SK-N-SH (cell line): Measurements from ENCODE around the gene FRS3. TPM values are rescaled to one million over a fixed set of nuclear protein-coding genes. Genes with fewer than 3 reads are reported as not detected.
A peak's percentile ranks its signal among the peaks of the same experiment; 100 is the strongest.

Experiments used
- CTCF ChIP-seq: fragments of 200-600 bp; sonication (generic); IDR thresholded peaks from 2 replicates; pipeline ENCODE4 v1.6.1; 2017; ENCODE audit warnings: antibody characterized with exemption, mild to moderate bottlenecking, moderate library complexity
- ELF1 ChIP-seq: IDR thresholded peaks from 2 replicates; pipeline ENCODE4 v1.4.0; 2012
- EP300 ChIP-seq, 2 experiments: IDR thresholded peaks; 2 replicates each; pipeline versions ENCODE4 v1.4.0 to v1.6.1; 2012; ENCODE audit warnings: borderline replicate concordance in 1 of 2, low read depth in 1 of 2, low read length in 1 of 2
- EZH2phosphoT487 ChIP-seq: fragments of 200-600 bp; sonication (generic); IDR thresholded peaks from 2 replicates; pipeline ENCODE4 v1.6.1; 2017; ENCODE audit warnings: low read depth, mixed run types, mild to moderate bottlenecking, antibody characterized with exemption, moderate library complexity, borderline replicate concordance
- FOSL2 ChIP-seq: IDR thresholded peaks from 2 replicates; pipeline ENCODE4 v1.4.0; 2012; ENCODE audit warnings: low read depth, mild to moderate bottlenecking, moderate library complexity, borderline replicate concordance
- FOXJ3 ChIP-seq: sonication (generic); formaldehyde crosslinking; IDR thresholded peaks from 2 replicates; pipeline ENCODE4 v1.5.1; 2020; ENCODE audit warnings: mild to moderate bottlenecking, missing genetic modification reagents
- FOXM1 ChIP-seq: IDR thresholded peaks from 2 replicates; pipeline ENCODE4 v1.4.0; 2012; ENCODE audit warnings: low read depth, mild to moderate bottlenecking
- IRF3 ChIP-seq: fragments of 150-350 bp; IDR thresholded peaks from 2 replicates; pipeline ENCODE4 v1.6.1; 2016; ENCODE audit warnings: mild to moderate bottlenecking, low read depth, low read length
- MEF2A ChIP-seq: IDR thresholded peaks from 2 replicates; pipeline ENCODE4 v1.4.0; 2012; ENCODE audit warnings: low read depth, borderline replicate concordance
- MXI1 ChIP-seq: IDR thresholded peaks from 2 replicates; pipeline ENCODE4 v1.6.1; 2012; ENCODE audit warnings: mild to moderate bottlenecking, low read depth, low read length, improper control_type of control experiment
- NFIC ChIP-seq: IDR thresholded peaks from 2 replicates; pipeline ENCODE4 v1.4.0; 2012; ENCODE audit warnings: borderline replicate concordance
- NRF1 ChIP-seq: IDR thresholded peaks from 2 replicates; pipeline ENCODE4 v1.6.1; 2012; ENCODE audit warnings: low read depth, mild to moderate bottlenecking, low read length
- PBX3 ChIP-seq: IDR thresholded peaks from 2 replicates; pipeline ENCODE4; 2012
- POLR2AphosphoS5 ChIP-seq: IDR thresholded peaks from 2 replicates; pipeline ENCODE4 v1.6.1; 2012; ENCODE audit warnings: low read depth, low read length
- RAD21 ChIP-seq: IDR thresholded peaks from 2 replicates; pipeline ENCODE4 v1.6.1; 2012; ENCODE audit warnings: mild to moderate bottlenecking, low read length
- RFX5 ChIP-seq: IDR thresholded peaks from 2 replicates; pipeline ENCODE4 v1.6.1; 2012; ENCODE audit warnings: mild to moderate bottlenecking, improper control_type of control experiment, low read length
- SMC3 ChIP-seq: IDR thresholded peaks from 2 replicates; pipeline ENCODE4 v1.6.1; 2012; ENCODE audit warnings: low read depth, low read length, improper control_type of control experiment
- TAF1 ChIP-seq: IDR thresholded peaks from 2 replicates; pipeline ENCODE4 v1.6.1; 2012; ENCODE audit warnings: low read depth, mild to moderate bottlenecking, low read length, moderate library complexity, borderline replicate concordance
- TCF12 ChIP-seq: IDR thresholded peaks from 2 replicates; pipeline ENCODE4 v1.4.0; 2012
- USF2 ChIP-seq: fragments of 150-350 bp; IDR thresholded peaks from 2 replicates; pipeline ENCODE4 v1.6.1; 2017; ENCODE audit warnings: antibody characterized with exemption, low read length, low read depth, borderline replicate concordance
- YY1 ChIP-seq: IDR thresholded peaks from 2 replicates; pipeline ENCODE4 v1.4.0; 2012; ENCODE audit warnings: low read depth, mild to moderate bottlenecking
- ZBTB33 ChIP-seq: IDR thresholded peaks from 2 replicates; pipeline ENCODE4 v1.4.0; 2012; ENCODE audit warnings: low read depth, borderline replicate concordance
- polyA plus RNA-seq, 3 experiments: library from polyadenylated mRNA; depleted of rRNA; stranded (reverse); fragments of >200 nt; gene quantifications; 2 replicates each; pipeline ENCODE4 v1.2.3, GENCODE V29; 2012

FRS3 gene
- polyA plus RNA-seq, 1 of the 3 experiments (the other 2 are of a cell fraction) = 8.6 TPM

GRCh38 chr6:41730531-41731436, 48.9 kb downstream of the FRS3 start (continued):
- TF ChIP-seq ZBTB33 (no peak), POLR2AphosphoS5 (peak; percentile 68; the same call in 1 of the 2 replicates), SMC3 (peak; percentile 28; the same call in 1 of the 2 replicates), FOSL2 (peak; percentile 26; the same call in 1 of the 2 replicates), TAF1 (no peak), TCF12 (peak; percentile 94), RFX5 (peak; percentile 65; the same call in 1 of the 2 replicates), IRF3 (no peak), EP300 (IDR thresholded peaks at IDR 0.05; ENCODE audit: borderline replicate concordance in 1 of 2, low read depth in 1 of 2, low read length in 1 of 2) (peak; percentile 72 to 98; a peak in 3 of 4 replicates), FOXM1 (no peak), RAD21 (peak; percentile 48), MXI1 (peak; percentile 91), PBX3 (peak; percentile 81), USF2 (no peak), EZH2phosphoT487 (no peak), MEF2A (no peak), YY1 (no peak), FOXJ3 (CRISPR knock-in tag) (peak; percentile 97), NRF1 (no peak), NFIC (peak; percentile 83), ELF1 (no peak), CTCF (no peak)
